ENCODE measurements around the gene DVL1. TPM values are rescaled to one million over a fixed set of nuclear protein-coding genes. Genes with fewer than 3 reads are reported as not detected.

The DVL1 gene
- total RNA-seq, 6 donors from 2014 or later, result 71.8 to 205 (median 90.6) TPM

- Histone ChIP-seq H3K4me3 (no peak overlapping the region), H3K4me1 (peaks cover 2 to 6% (median 4%) of the 10 kb centered on the region in 4 donors), H3K36me3 (peaks cover 4 to 29% (median 12%) of the 10 kb centered on the region in 4 donors), H3K27me3 (no peaks in the 10 kb centered on the region), H3K27ac (no peak overlapping the region), H3K9me3 (no peaks in the 10 kb centered on the region)
- TF ChIP-seq CTCF (IDR thresholded peaks at IDR 0.05) (no peak), POLR2AphosphoS5 (IDR thresholded peaks at IDR 0.05) (no peak), EP300 (IDR thresholded peaks at IDR 0.05) (no peak), POLR2A (IDR thresholded peaks at IDR 0.05) (no peak)
- ATAC-seq (ENCODE audit: low FRiP score in 2 of 2), result no peak
- peak in 1 of 2 donors; percentile 70 for DNase-seq
- WGBS, 2 donors, result 88 to 93% methylated on average over 9 to 15 of the region's 16 CpGs
Observed at GRCh38 chr1:1380860-1381259, 31.6 kb upstream of the DVL1 start.

- Histone ChIP-seq H3K4me3 (no peak overlapping the region), H3K36me3 (peaks cover 0 to 25% (median 13%) of the 10 kb centered on the region in 4 donors), H3K27me3 (no peaks in the 10 kb centered on the region), H3K27ac (no peak overlapping the region), H3K9me3 (no peaks in the 10 kb centered on the region), H3K4me1 (peaks cover 17 to 28% (median 22%) of the 10 kb centered on the region in 4 donors)
- peak in 1 of 2 donors; percentile 66 for DNase-seq
- ATAC-seq (ENCODE audit: low FRiP score in 2 of 2), result no peak
- TF ChIP-seq EP300 (IDR thresholded peaks at IDR 0.05), result no peak
- WGBS, 2 donors, result 95 to 96% methylated on average over 16 of the region's 16 CpGs
Observed at GRCh38 chr1:1377540-1378205, 28.5 kb upstream of the DVL1 start.

- WGBS, 2 donors, result 95 to 97% methylated on average over 9 to 10 of the region's 10 CpGs
- Histone ChIP-seq H3K36me3 (peaks cover 0 to 28% (median 12%) of the 10 kb centered on the region in 4 donors), H3K4me1 (peaks cover 26 to 38% (median 31%) of the 10 kb centered on the region in 4 donors), H3K4me3 (no peak overlapping the region), H3K9me3 (no peaks in the 10 kb centered on the region), H3K27ac (peak overlapping the region in 1 of 4 donors; percentile 98), H3K27me3 (no peaks in the 10 kb centered on the region)
- TF ChIP-seq POLR2A (IDR thresholded peaks at IDR 0.05), result no peak
- TF ChIP-seq EP300 (IDR thresholded peaks at IDR 0.05), result no peak
- TF ChIP-seq POLR2AphosphoS5 (IDR thresholded peaks at IDR 0.05), result no peak
- TF ChIP-seq CTCF (IDR thresholded peaks at IDR 0.05), result no peak
- ATAC-seq (ENCODE audit: low FRiP score in 2 of 2), result no peak
- DNase-seq, result peak in 1 of 2 donors; percentile 60
Observed at GRCh38 chr1:1376551-1377226, 27.5 kb upstream of the DVL1 start.

- H3K4me1 ChIP-seq, result peaks cover 28 to 44% (median 35%) of the 10 kb centered on the region in 4 donors
- TF ChIP-seq CTCF (IDR thresholded peaks at IDR 0.05), result peak in 4 of 6 experiments; percentile 46 to 74 (median 68)
- TF ChIP-seq POLR2AphosphoS5 (IDR thresholded peaks at IDR 0.05), result peak; percentile 86 to 95
- TF ChIP-seq POLR2A (IDR thresholded peaks at IDR 0.05), result peak in 3 of 4 donors; percentile 26 to 77 (median 48)
- peak in 1 of 4 donors; percentile 51 for TF ChIP-seq EP300 (IDR thresholded peaks at IDR 0.05)
- no peaks in the 10 kb centered on the region for H3K27me3 ChIP-seq
- peaks cover 0 to 15% (median 9%) of the 10 kb centered on the region in 4 donors for H3K36me3 ChIP-seq
- ATAC-seq (ENCODE audit: low FRiP score in 2 of 2) (peak; percentile 97 to 98), DNase-seq (peak; percentile 98 to 99)
- H3K4me3 ChIP-seq, result peak within 1 kb of the TSS; percentile 83 to 100 (median 94)
- H3K27ac ChIP-seq, result peak within 1 kb of the TSS; percentile 88 to 98 (median 94)
- WGBS, 2 donors, result 0 to 1% methylated on average over 12 to 58 of the region's 85 CpGs
- no peaks in the 10 kb centered on the region for H3K9me3 ChIP-seq
Observed at GRCh38 chr1:1374929-1375662, 25.9 kb upstream of the DVL1 start, which contains the start of gene AURKAIP1. AURKAIP1 (minus strand) TSS chr1:1375207; CDS start chr1:1374756, 451 bp downstream.

- Histone ChIP-seq H3K36me3 (peaks cover 0 to 15% (median 9%) of the 10 kb centered on the region in 4 donors), H3K27me3 (no peaks in the 10 kb centered on the region), H3K4me1 (peaks cover 28 to 44% (median 35%) of the 10 kb centered on the region in 4 donors), H3K27ac (peak overlapping the region; percentile 88 to 98 (median 94)), H3K9me3 (no peaks in the 10 kb centered on the region), H3K4me3 (peak overlapping the region; percentile 83 to 100 (median 94))
- TF ChIP-seq POLR2A (IDR thresholded peaks at IDR 0.05), result no peak
- no peak for TF ChIP-seq CTCF (IDR thresholded peaks at IDR 0.05)
- TF ChIP-seq POLR2AphosphoS5 (IDR thresholded peaks at IDR 0.05), result no peak
- TF ChIP-seq EP300 (IDR thresholded peaks at IDR 0.05), result no peak
- ATAC-seq (ENCODE audit: low FRiP score in 2 of 2) (no peak), DNase-seq (no peak)
- WGBS, 2 donors, result 0 to 2% methylated on average over 5 to 12 of the region's 24 CpGs
Observed at GRCh38 chr1:1374589-1374928, 25.3 kb upstream of the DVL1 start.

Measured in upper lobe of left lung (tissue), 6 donors.